Right atrium auricular region (tissue), 2 donors: Measurements from ENCODE around the gene P2RY14. TPM values are rescaled to one million over a fixed set of nuclear protein-coding genes. Genes with fewer than 3 reads are reported as not detected.
"Not testable (repeated sequence)": the region's sequence is repeated elsewhere in the genome, so short reads cannot be mapped to it uniquely, and the experiment has no call there.

Experiments used
- DNase-seq: peaks from one replicate; pipeline ENCODE4 v3.0.0-alpha.2; 2019; ENCODE audit warnings: low spot score
- H3K27ac ChIP-seq, 2 donors: fragments of 200-600 bp; sonication (generic); 1 replicate in 1 of 2; 2 replicates in 1 of 2; pipeline ENCODE4 v1.5.1; 2016 to 2019
- H3K27me3 ChIP-seq, 2 donors: fragments of 200-600 bp; sonication (generic); one replicate each; pipeline versions ENCODE4 v1.5.1 to v1.6.0; 2017 to 2019
- H3K36me3 ChIP-seq: fragments of 200-600 bp; sonication (generic); one replicate; pipeline ENCODE4 v1.5.1; 2016
- H3K4me1 ChIP-seq, 2 donors: fragments of 200-600 bp; sonication (generic); one replicate each; pipeline versions ENCODE4 v1.5.1 to v1.6.0; 2017 to 2019
- H3K4me3 ChIP-seq, 2 donors: fragments of 200-600 bp; sonication (generic); 1 replicate in 1 of 2; 2 replicates in 1 of 2; pipeline ENCODE4 v1.5.1; 2017 to 2019; ENCODE audit warnings: mild to moderate bottlenecking in 1 of 2, moderate library complexity in 1 of 2
- H3K9me3 ChIP-seq, 2 donors: fragments of 200-600 bp; sonication (generic); one replicate each; pipeline ENCODE4 v1.5.1; 2019
- total RNA-seq, 2 donors: library from RNA; depleted of rRNA; stranded (reverse); fragments of >200 nt; gene quantifications; one replicate each; pipeline ENCODE4 v1.1.0, GENCODE V29; 2016
- TF ChIP-seq, protein P1 (sequence below), 2 donors: fragments of 200-600 bp; sonication (generic); IDR thresholded peaks; one replicate each; pipeline ENCODE4 v1.5.1; 2019; ENCODE audit warnings: antibody characterized with exemption in 2 of 2

P2RY14 gene
- total RNA-seq, 2 donors from 2014 or later = 1.3 to 3.6 TPM

DNA sequence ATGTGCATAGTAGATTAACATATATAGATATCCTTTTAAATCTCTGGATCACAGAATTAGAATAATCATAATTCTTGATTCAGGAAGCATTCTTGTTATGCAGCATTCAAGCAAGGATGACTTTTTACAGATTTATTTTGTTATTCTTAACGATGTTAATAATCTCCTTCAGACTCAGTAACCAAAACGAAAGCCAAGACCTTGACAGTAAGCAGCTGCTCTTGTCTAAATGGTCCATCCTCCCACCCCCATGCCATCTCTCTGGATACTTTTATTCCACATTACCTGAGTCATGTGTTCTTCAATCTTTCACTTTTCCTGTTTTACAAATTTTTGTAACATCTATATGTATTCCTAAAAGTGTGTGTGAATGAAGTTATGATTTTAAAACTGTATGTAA lies 42.0 kb downstream of the P2RY14 start:
- TF ChIP-seq, protein P1, sequence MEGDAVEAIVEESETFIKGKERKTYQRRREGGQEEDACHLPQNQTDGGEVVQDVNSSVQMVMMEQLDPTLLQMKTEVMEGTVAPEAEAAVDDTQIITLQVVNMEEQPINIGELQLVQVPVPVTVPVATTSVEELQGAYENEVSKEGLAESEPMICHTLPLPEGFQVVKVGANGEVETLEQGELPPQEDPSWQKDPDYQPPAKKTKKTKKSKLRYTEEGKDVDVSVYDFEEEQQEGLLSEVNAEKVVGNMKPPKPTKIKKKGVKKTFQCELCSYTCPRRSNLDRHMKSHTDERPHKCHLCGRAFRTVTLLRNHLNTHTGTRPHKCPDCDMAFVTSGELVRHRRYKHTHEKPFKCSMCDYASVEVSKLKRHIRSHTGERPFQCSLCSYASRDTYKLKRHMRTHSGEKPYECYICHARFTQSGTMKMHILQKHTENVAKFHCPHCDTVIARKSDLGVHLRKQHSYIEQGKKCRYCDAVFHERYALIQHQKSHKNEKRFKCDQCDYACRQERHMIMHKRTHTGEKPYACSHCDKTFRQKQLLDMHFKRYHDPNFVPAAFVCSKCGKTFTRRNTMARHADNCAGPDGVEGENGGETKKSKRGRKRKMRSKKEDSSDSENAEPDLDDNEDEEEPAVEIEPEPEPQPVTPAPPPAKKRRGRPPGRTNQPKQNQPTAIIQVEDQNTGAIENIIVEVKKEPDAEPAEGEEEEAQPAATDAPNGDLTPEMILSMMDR (IDR thresholded peaks at IDR 0.05) = no peak
- Histone ChIP-seq H3K27me3 (no peaks in the 10 kb centered on the region), H3K4me1 (no peaks in the 10 kb centered on the region), H3K36me3 (no peaks in the 10 kb centered on the region), H3K27ac (no peak overlapping the region), H3K9me3 (no peaks in the 10 kb centered on the region), H3K4me3 (no peak overlapping the region)
- no peak for DNase-seq

DNA sequence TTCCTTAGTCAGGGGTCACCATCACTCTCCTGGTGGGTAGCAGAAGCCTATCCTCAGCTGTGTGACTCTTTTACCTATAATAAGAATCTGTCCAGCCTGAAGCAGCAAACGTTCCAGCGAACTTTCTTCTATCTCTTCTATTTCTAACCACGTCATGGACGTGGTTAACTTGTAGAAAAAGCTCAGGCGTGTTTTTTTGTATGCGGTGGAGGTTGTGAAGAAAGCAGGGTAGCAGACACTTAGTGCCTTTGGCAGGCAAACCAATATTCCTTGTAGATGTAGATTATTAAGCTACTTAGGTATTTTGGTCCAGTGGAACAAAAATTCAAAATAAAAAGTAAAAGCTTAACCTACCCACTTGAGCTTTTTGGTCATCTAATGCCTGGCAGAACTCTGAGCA lies 43.5 kb downstream of the P2RY14 start:
- no peak overlapping the region for H3K27ac ChIP-seq
- no peaks in the 10 kb centered on the region for H3K4me1 ChIP-seq
- no peak for DNase-seq
- H3K4me3 ChIP-seq = no peak overlapping the region
- TF ChIP-seq, protein P1 (IDR thresholded peaks at IDR 0.05) = no peak
- H3K9me3 ChIP-seq = no peaks in the 10 kb centered on the region
- H3K36me3 ChIP-seq = no peaks in the 10 kb centered on the region
- no peaks in the 10 kb centered on the region for H3K27me3 ChIP-seq

DNA sequence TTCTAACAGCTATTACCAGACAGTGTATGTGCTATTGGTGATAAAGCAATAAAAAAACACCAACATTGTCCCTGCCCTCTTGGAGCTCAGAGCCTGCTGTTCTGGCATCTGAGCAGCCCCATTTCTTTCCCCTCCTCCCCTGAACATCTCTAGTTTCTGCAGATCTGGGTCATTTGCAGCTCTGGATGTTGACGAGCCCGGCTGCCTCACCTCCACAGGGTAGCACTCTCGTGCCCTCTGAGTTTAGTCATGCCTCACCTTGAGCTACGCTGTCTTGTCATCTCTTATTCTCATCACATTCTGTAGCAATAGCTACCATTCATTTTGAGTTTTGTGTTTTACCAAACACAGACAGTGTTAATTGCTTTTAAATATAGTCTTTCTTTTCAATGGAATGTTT lies 45.4 kb downstream of the P2RY14 start:
- Histone ChIP-seq H3K4me3 (no peak overlapping the region), H3K27me3 (no peaks in the 10 kb centered on the region), H3K9me3 (no peaks in the 10 kb centered on the region), H3K4me1 (peaks cover 0 to 8% of the 10 kb centered on the region in 2 donors), H3K27ac (no peak overlapping the region), H3K36me3 (no peaks in the 10 kb centered on the region)
- TF ChIP-seq, protein P1 (IDR thresholded peaks at IDR 0.05) = no peak
- DNase-seq = no peak

DNA sequence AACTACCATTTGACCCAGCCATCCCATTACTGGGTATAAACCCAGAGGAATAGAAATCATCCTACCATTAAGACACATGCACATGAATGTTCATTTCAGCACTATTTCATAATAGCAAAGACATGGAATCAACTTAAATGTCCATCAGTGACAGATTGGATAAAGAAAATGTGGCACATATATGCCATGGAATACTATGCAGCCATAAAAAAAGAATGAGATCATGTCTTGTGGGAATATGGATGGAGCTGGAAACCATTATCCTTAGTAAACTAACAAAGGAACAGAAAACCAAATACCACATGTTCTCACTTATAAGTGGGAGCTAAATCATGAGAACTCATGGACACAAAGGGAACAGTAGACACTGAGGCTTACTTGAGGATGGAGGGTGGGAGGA lies 45.9 kb downstream of the P2RY14 start:
- H3K27ac ChIP-seq, H3K36me3 ChIP-seq, H3K4me3 ChIP-seq, H3K27me3 ChIP-seq, DNase-seq, H3K9me3 ChIP-seq: not testable (repeated sequence)
- peaks cover 0 to 14% of the 10 kb centered on the region in 2 donors for H3K4me1 ChIP-seq

DNA sequence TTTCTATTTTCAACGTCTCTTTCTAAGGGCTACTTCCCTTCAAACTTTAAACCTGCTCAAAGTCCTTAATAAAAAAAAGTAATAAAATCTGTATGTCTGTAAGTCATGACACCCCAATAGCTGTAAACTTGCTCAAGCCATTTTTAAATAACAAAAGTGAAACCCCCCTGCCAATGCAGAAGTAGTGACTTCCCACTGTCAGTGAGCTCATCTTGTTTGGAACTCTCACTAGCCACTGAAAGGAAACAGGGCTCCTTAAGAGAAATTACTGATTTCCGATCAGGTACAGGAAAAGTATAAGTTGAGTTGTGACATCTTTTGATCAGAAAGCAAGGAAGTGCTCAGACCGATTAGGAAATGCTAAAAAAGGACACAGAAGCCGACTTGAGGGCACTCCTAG lies 47.7 kb downstream of the P2RY14 start:
- Histone ChIP-seq H3K36me3 (no peaks in the 10 kb centered on the region), H3K27ac (no peak overlapping the region), H3K27me3 (no peaks in the 10 kb centered on the region), H3K9me3 (no peaks in the 10 kb centered on the region), H3K4me3 (no peak overlapping the region), H3K4me1 (peaks cover 0 to 16% of the 10 kb centered on the region in 2 donors)
- TF ChIP-seq, protein P1 (IDR thresholded peaks at IDR 0.05) = no peak
- no peak for DNase-seq

DNA sequence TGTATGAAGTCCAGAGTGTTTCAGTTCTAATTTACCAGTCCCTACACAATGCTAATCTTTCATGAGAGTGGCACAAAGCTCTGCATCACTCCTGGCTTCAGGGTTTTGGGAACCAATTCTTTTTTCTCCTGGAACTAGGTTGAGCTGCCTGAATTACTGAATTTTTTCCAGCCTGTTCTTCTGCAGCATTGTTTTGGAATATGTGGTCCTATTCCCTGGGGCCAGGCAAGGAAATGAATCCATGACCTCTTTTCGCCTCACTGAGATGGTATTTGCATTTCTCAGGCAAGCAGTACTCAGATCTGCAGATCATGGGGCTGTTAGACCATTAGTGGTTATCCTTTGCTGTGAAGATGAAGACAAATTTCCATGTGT lies 49.7 kb downstream of the P2RY14 start:
- TF ChIP-seq, protein P1 (IDR thresholded peaks at IDR 0.05) = no peak
- peak overlapping the region; percentile 20 to 42 for H3K27ac ChIP-seq
- no peak overlapping the region for H3K4me3 ChIP-seq
- no peak for DNase-seq
- no peaks in the 10 kb centered on the region for H3K9me3 ChIP-seq
- H3K36me3 ChIP-seq = no peaks in the 10 kb centered on the region
- H3K27me3 ChIP-seq = no peaks in the 10 kb centered on the region
- H3K4me1 ChIP-seq = peaks cover 0 to 16% of the 10 kb centered on the region in 2 donors
